Heart left ventricle (tissue), 16 donors: ENCODE measurements around the gene ABLIM1. TPM values are rescaled to one million over a fixed set of nuclear protein-coding genes. Genes with fewer than 3 reads are reported as not detected.
A peak's percentile ranks its signal among the peaks of the same experiment; 100 is the strongest.

Experiments used
- ATAC-seq, 4 donors: fragments of 200-7000 bp; cut with Tn5 transposase; one replicate each; pipeline ENCODE4 v1.9.1; 2020 to 2022; ENCODE audit warnings: moderate library complexity in 4 of 4, mild to moderate bottlenecking in 3 of 4, moderate number of reproducible peaks in 1 of 4
- DNase-seq, 5 donors: peaks; one replicate each; pipeline ENCODE4 v3.0.0-alpha.2; 2020
- H3K27ac ChIP-seq, 12 donors: fragments of 200-600 bp; sonication (generic) in 4 of 12; one replicate each; pipeline versions ENCODE4 v1.5.0 to v1.8.0; 2016 to 2022; ENCODE audit warnings: mild to moderate bottlenecking in 2 of 12
- H3K27me3 ChIP-seq, 9 donors: fragments of 200-600 bp; sonication (generic) in 2 of 9; one replicate each; pipeline versions ENCODE4 v1.5.1 to v1.8.0; 2016 to 2022; ENCODE audit warnings: mild to moderate bottlenecking in 3 of 9
- H3K36me3 ChIP-seq, 9 donors: fragments of 200-600 bp; sonication (generic) in 2 of 9; one replicate each; pipeline versions ENCODE4 v1.5.0 to v1.8.0; 2018 to 2022; ENCODE audit warnings: mild to moderate bottlenecking in 2 of 9
- H3K4me1 ChIP-seq, 12 donors: fragments of 200-600 bp; sonication (generic) in 4 of 12; one replicate each; pipeline versions ENCODE4 v1.5.0 to v1.8.0; 2016 to 2022; ENCODE audit warnings: mild to moderate bottlenecking in 3 of 12
- H3K4me3 ChIP-seq, 12 donors: fragments of 200-600 bp; sonication (generic) in 4 of 12; one replicate each; pipeline versions ENCODE4 v1.5.0 to v1.8.0; 2017 to 2022; ENCODE audit warnings: mild to moderate bottlenecking in 9 of 12, moderate library complexity in 4 of 12
- H3K9me3 ChIP-seq, 12 donors: fragments of 200-600 bp; sonication (generic) in 4 of 12; one replicate each; pipeline versions ENCODE4 v1.5.0 to v1.8.0; 2016 to 2022; ENCODE audit warnings: mild to moderate bottlenecking in 1 of 12
- CTCF ChIP-seq, 12 donors: fragments of 200-600 bp; sonication (generic) in 4 of 12; IDR thresholded peaks; one replicate each; pipeline versions ENCODE4 v1.5.0 to v1.8.0; 2018 to 2022; ENCODE audit warnings: antibody characterized with exemption in 12 of 12, mild to moderate bottlenecking in 5 of 12
- POLR2A ChIP-seq, 2 donors: fragments of 450-650 bp; IDR thresholded peaks; one replicate each; pipeline ENCODE4 v1.6.1; 2017; ENCODE audit warnings: antibody characterized with exemption in 2 of 2, mild to moderate bottlenecking in 2 of 2, moderate library complexity in 2 of 2
- WGBS, 4 donors: extraction: QIAGEN DNeasy Blood & Tissue Kit in 2 of 4; methylation state at CpG; one replicate each; pipeline versions ENCODE4 v1.1.5 to v1.1.7; 2013 to 2018; 5-methylcytosine and 5-hydroxymethylcytosine counted together
- intact Hi-C, 10 donors: fragments of 100-400 bp; cut with DNase I; formaldehyde crosslinking; loops; one replicate each; pipeline versions ENCODE4 v1.11.1 to v1.14.2; 2022
- polyA plus RNA-seq, 2 donors: library from polyadenylated mRNA; stranded (reverse); fragments of 200-250 nt; gene quantifications; one replicate each; pipeline ENCODE4 v1.2.3, GENCODE V29; 2013
- total RNA-seq, 9 donors: library from RNA; depleted of rRNA in 2 of 9; stranded (reverse); fragments of >200 nt in 2 of 9; fragmentation: NEBNext Ultra II Directional in 3 of 9; extraction: Animal tissue kit (Norgen Biotek cat#: 25700) in 3 of 9; gene quantifications; one replicate each; pipeline versions ENCODE4 v1.1.0 to v1.2.4, GENCODE V29; 2016 to 2023
- donor health status: ischemic (EF 13 %, LVEDD 7.1; RV severe dilation, severe dysfunction).
- donor health status: healthy with polysubstance abuse.
- donor health status: DM: no; HTN: yes; CAD: no.
- donor health status: DM: no; HTN: no; CAD: no.
- donor health status: ischemic (EF 25% LVEDD 6.9; RV normal size, moderate dysfunction).
- donor health status: ischemic (EF 25% LVEDD 5.7; RV mildly dilated, moderate dysfunction).
- donor health status: healthy.
- donor health status: DM: yes; HTN: yes; CAD: no.
- donor health status: ischemic (EF 35%, LVEDD 5.7; RV mildly dilated, moderate dysfunction).
- donor health status: nonischemic (EF 11% LVEDD 7.7; RV severe dilation, severe dysfunction).
- donor health status: DM: yes; HTN: yes; CAD: no.
- donor health status: PGD.
- donor health status: ischemic (EF 29% LVEDD 5.4; RV normal size, mild dysfunction).
- donor health status: nonischemic (EF 23%, LVEDD 6.1; RV moderate dilation, normal function).

ABLIM1 gene
- total and polyA plus RNA-seq, 11 donors, result 242 to 713 (median 561) TPM

GRCh38 chr10:114437473-114438292 is 220.4 kb downstream of the ABLIM1 start:
- WGBS, 4 donors, result 85 to 90% (median 87%) methylated on average over 9 of the region's 9 CpGs
- Histone ChIP-seq H3K4me3 (no peak overlapping the region), H3K36me3 (peaks cover 3 to 100% (median 94%) of the 10 kb centered on the region in 9 donors), H3K4me1 (no peaks in the 10 kb centered on the region), H3K27me3 (no peaks in the 10 kb centered on the region), H3K27ac (no peak overlapping the region), H3K9me3 (no peaks in the 10 kb centered on the region)
- intact Hi-C loops, result loop anchor here in 5 of 10 donors (5.0 kb wide), 1 partner anchor 135 kb away; no protein-coding TSS in a partner anchor
- ATAC-seq, result no peak
- no peak for DNase-seq
- TF ChIP-seq POLR2A (IDR thresholded peaks at IDR 0.05), result no peak
- peak; percentile 15 to 54 (median 24) for TF ChIP-seq CTCF (IDR thresholded peaks at IDR 0.05)

GRCh38 chr10:114436941-114437340 is 221.1 kb downstream of the ABLIM1 start:
- no peak for ATAC-seq
- no peaks in the 10 kb centered on the region for H3K9me3 ChIP-seq
- H3K36me3 ChIP-seq, result peaks cover 3 to 100% (median 86%) of the 10 kb centered on the region in 9 donors
- intact Hi-C loops, result loop anchor here in 5 of 10 donors (5.0 kb wide), 1 partner anchor 135 kb away; no protein-coding TSS in a partner anchor
- H3K27me3 ChIP-seq, result no peaks in the 10 kb centered on the region
- WGBS, 4 donors, result 84 to 88% (median 87%) methylated on average over 2 of the region's 2 CpGs
- no peak overlapping the region for H3K27ac ChIP-seq
- no peak for DNase-seq
- TF ChIP-seq POLR2A (IDR thresholded peaks at IDR 0.05), result no peak
- TF ChIP-seq CTCF (IDR thresholded peaks at IDR 0.05), result no peak
- H3K4me3 ChIP-seq, result no peak overlapping the region
- no peaks in the 10 kb centered on the region for H3K4me1 ChIP-seq

GRCh38 chr10:114432566-114433093 is 225.4 kb downstream of the ABLIM1 start:
- no peaks in the 10 kb centered on the region for H3K9me3 ChIP-seq
- H3K36me3 ChIP-seq, result peaks cover 0 to 80% (median 45%) of the 10 kb centered on the region in 9 donors
- 82 to 89% (median 84%) methylated on average over 4 of the region's 4 CpGs for WGBS, 4 donors
- ATAC-seq (no peak), DNase-seq (no peak)
- H3K27ac ChIP-seq, result no peak overlapping the region
- no peaks in the 10 kb centered on the region for H3K27me3 ChIP-seq
- TF ChIP-seq CTCF (IDR thresholded peaks at IDR 0.05) (no peak), POLR2A (IDR thresholded peaks at IDR 0.05) (no peak)
- H3K4me3 ChIP-seq, result no peak overlapping the region
- H3K4me1 ChIP-seq, result peaks cover 0 to 12% (median 4%) of the 10 kb centered on the region in 12 donors
- intact Hi-C loops, result loop anchor here in 1 of 10 donors (5.0 kb wide), 1 partner anchor 130 kb away; no protein-coding TSS in a partner anchor
